HG03457 (cell line): ENCODE measurements around the gene MR1.

Experiments used
- ATAC-seq: cut with Tn5 transposase; IDR thresholded peaks from one replicate; pipeline ENCODE4 v1.9.1; 2021; ENCODE audit warnings: moderate number of reproducible peaks; ENCODE audit not compliant: unreplicated experiment

MR1 gene

GRCh38 chr1:181062836-181063428, 29.1 kb downstream of the MR1 start:
- ATAC-seq = peak; percentile 44

- no peak for ATAC-seq
Measured at GRCh38 chr1:181064011-181064623, 30.3 kb downstream of the MR1 start.

DNA sequence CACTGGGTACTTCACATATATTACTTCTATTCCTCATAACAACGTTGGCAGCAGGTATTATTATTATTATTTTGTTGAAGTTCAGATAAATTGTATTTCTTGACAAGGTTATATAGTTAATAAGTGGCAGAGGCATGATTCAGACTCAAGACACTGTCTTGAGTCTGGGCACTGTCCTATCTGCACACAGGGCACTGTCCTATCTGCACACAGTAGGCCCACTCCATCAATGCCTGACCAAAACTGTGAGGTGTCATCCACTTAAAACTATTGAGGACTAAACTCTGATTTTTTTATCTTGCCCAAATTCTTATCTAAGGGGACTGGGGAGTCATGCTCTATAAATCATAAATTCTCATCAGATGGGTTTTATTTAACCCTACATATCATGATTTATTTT, 30.9 kb downstream of the MR1 start:
- no peak for ATAC-seq

- ATAC-seq = no peak
Measured at GRCh38 chr1:181073638-181074037, 39.9 kb downstream of the MR1 start.

GRCh38 chr1:181075766-181076350, 42.1 kb downstream of the MR1 start:
- no peak for ATAC-seq

DNA sequence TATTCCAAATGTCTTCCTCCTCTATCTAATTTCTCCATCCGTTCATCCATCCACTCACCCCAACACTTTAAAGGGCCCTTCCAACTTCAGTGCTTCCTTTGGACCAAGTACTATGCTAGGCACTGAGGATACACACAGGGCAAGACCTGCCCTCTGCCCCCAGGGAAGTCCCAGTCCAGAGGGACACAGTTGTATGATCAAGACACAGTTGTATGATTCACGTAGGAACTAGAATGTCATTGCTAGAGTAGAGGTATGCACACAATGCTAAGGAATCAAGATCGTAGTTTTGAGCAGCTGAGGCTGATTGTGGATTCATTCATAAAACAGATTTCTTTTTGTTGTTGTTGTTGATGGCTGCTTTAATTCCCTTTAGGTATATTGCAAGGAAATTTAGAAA, 43.1 kb downstream of the MR1 start:
- ATAC-seq = no peak

GRCh38 chr1:181077576-181078242, 43.9 kb downstream of the MR1 start:
- ATAC-seq = no peak

GRCh38 chr1:181079382-181079781, 45.6 kb downstream of the MR1 start:
- no peak for ATAC-seq

DNA sequence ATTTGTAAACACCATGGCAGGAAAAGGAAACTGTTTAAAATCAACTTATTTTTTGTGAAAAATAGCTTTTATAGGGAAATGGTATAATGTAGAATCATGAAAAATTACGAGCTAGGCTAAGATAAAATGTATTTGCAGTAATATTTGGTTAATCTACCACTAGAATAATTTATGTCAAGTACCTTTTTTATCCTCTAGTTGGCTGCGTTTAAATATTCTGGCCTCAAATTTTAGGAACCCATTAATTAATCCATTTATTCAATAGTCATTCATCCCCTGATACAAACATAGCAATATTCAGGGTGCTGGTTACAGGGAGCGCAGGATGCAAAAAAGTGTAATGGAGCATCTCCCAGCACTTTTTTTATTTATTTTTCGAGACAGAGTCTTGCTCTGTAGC, 46.1 kb downstream of the MR1 start:
- no peak for ATAC-seq

GRCh38 chr1:181080556-181080955, 46.8 kb downstream of the MR1 start:
- ATAC-seq = no peak

- no peak for ATAC-seq
Measured at GRCh38 chr1:181081395-181081794, 47.6 kb downstream of the MR1 start.

- no peak for ATAC-seq
Measured at GRCh38 chr1:181083842-181084605, 50.2 kb downstream of the MR1 start.

GRCh38 chr1:181084606-181084969, 50.8 kb downstream of the MR1 start:
- ATAC-seq = no peak

DNA sequence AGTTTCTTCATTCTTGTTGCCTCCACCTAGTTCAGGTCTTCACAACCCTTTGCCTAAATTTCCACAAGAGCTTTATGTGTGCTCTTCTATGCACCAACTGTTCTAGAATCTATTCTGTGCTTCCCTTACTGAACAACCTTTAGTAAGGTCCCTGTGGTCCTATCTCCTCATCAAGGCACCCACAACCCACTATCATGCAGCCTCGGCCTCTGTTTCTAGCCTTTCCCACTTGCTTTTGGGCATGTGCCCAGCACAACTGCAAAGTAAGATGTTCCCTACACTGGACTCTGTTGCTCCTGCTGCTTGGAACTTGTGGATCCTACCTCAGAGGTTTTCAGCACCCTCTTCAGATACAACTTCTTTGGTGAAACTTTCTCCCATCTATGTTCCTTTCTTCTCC, 52.3 kb downstream of the MR1 start:
- no peak for ATAC-seq

- ATAC-seq = no peak
Measured at GRCh38 chr1:181086926-181087325, 53.1 kb downstream of the MR1 start.

- no peak for ATAC-seq
Measured at GRCh38 chr1:181087400-181087901, 53.7 kb downstream of the MR1 start.

DNA sequence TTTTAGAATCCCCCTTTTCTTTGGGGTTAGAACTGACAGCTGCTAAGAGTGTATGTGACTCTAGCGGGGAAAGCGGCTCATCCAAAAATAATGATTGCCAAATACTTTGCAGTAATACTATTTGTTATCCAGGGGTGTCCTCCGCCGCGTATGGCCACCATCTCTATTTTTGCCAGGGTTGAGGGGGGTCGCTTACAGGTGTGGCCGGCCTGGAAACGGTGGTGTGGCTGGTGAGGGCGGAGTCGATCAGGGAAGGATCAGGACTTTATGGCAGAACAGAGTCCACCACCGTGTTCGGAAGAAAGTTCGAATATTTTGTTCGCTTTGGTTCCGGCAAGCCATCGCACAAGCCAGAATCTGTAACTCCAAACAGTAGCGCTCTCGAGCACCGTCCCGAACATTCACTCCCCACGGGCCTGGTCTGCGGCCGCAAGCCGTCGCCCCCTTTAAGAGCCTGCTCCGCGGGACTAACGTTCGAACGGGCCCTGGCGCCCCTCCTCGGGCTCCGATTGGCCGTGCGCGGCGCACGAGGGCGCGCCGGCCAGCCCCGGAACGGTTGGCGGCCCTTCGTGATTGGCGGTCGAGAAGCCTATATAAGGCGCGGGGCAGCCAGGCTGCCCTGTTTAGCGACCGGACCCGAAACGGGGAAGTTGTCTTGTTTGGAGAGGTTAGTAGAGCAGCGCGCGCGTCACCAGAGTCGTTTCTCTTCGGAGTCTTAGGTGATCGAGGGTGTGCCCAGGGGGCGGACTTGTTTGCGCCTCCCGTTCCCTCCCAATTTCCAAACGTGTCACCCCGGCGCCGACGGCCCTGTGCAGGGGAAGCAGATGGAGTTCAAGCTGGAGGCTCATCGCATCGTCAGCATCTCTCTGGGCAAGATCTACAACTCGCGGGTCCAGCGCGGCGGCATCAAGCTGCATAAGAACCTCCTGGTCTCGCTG, 54.6 kb downstream of the MR1 start, which contains the start of gene IER5:
Gene IER5 (plus strand): TSS at position 622 of the 938 bp plus-strand sequence. CDS start 203 bp downstream, at position 825.
- ATAC-seq = peak; percentile 50

DNA sequence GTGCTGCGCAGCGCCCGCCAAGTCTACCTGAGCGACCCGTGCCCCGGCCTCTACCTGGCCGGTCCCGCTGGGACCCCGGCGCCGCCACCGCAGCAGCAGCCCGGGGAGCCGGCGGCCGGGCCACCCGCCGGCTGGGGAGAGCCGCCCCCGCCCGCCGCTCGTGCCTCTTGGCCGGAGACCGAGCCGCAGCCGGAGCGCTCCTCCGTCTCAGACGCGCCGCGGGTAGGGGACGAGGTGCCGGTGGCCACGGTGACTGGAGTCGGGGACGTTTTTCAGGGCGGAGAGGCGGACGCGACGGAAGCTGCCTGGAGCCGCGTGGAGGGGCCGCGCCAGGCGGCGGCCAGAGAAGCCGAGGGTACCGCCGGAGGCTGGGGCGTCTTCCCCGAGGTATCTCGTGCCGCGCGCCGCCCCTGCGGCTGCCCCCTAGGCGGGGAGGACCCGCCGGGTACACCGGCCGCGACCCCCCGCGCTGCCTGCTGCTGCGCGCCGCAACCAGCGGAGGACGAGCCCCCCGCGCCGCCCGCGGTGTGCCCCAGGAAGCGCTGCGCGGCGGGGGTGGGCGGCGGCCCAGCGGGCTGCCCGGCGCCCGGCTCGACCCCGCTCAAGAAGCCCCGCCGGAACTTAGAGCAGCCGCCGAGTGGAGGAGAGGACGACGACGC, 55.4 kb downstream of the MR1 start:
- peak; percentile 3 for ATAC-seq
